HL-60/S4 (cell line): Measurements from ENCODE around the gene SORBS2.
"Not testable (repeated sequence)": the region's sequence is repeated elsewhere in the genome, so short reads cannot be mapped to it uniquely, and the experiment has no call there.

Experiments used
- in situ Hi-C: fragments of 300-500 bp; cut with MboI; formaldehyde crosslinking; loops from 2 replicates; pipeline ENCODE4 v1.14.3; 2022; ENCODE audit warnings: low sequenced_read_pairs

Gene SORBS2

GRCh38 chr4:185811509-185812364 is at the start of gene SORBS2:
Gene SORBS2 (minus strand): TSS chr4:185812194. CDS start chr4:185690571, 121,623 bp downstream.
- in situ Hi-C loops: no loop called here

GRCh38 chr4:185859111-185859510 is 47.1 kb upstream of the SORBS2 start:
- in situ Hi-C loops: no loop called here

GRCh38 chr4:185857561-185857960 is 45.6 kb upstream of the SORBS2 start:
- in situ Hi-C loops: not testable (repeated sequence)

- in situ Hi-C loops: no loop called here
These were observed 41.8 kb upstream of the SORBS2 start for GRCh38 chr4:185853841-185854240.

- in situ Hi-C loops: no loop called here
These were observed 41.0 kb upstream of the SORBS2 start for GRCh38 chr4:185852961-185853360.

- in situ Hi-C loops: no loop called here
These were observed 37.9 kb upstream of the SORBS2 start for GRCh38 chr4:185849664-185850550.

GRCh38 chr4:185847352-185848097 is 35.5 kb upstream of the SORBS2 start:
- in situ Hi-C loops: no loop called here

- in situ Hi-C loops: no loop called here
These were observed 34.6 kb upstream of the SORBS2 start for GRCh38 chr4:185846505-185847150.

DNA sequence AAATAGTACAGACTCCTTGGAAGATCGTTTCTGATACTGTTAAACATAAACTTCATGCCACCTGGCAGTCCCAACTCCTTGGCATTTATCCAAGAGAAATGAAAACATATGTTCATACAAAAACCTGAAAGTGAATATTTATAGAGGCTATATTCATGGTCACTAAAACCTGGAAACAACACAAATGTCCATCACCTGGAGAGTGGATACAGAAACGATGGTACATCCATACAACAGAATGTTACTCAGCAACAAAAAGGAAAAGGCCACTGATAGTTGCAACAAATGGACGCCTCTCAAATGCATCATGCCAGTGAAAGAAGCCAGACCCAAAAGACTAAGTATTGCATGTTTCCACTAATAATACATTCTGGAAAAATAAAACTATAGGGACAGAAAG is 34.0 kb upstream of the SORBS2 start:
- in situ Hi-C loops: no loop called here

DNA sequence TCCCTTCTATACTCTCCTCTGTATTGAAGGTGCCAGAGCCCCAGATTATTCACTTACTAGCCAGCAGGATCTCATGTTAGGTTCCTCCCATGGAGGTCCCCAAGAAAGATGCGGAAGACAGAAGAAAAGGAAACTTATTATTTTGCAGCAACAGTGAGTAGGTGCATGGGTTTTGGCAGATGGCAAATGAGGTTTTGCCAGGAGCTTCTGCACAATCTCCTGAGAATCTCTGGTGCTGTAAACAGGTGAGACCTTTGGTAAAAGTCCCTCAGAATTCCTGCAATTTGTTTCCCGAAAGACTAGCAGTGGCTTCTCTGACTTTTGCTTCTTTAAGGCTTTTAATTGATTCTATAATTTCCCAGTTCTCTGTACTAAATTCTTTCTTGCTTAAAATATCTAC is 29.5 kb upstream of the SORBS2 start:
- in situ Hi-C loops: no loop called here

DNA sequence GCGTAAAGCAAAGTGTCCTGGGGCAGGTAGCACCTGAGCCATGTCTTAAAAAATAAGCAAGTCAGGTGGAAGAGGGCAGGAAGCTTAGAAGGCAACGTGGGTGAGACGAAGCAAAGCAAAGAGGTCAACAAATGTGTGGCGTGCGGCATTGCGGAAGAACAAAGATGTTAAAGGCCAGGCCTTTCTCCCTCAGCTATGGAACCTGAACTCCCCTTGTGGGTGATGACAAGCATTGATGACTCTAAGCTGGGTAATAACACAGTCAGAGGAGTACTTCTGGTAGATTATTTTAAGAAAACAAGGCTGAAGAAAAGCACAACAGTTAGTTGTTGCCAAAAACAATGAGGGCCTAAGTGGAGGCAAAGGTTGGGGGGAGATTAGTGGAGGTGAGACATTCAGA is 29.0 kb upstream of the SORBS2 start:
- in situ Hi-C loops: no loop called here

- in situ Hi-C loops: no loop called here
These were observed 28.2 kb upstream of the SORBS2 start for GRCh38 chr4:185840201-185840600.

GRCh38 chr4:185839770-185840169 is 27.8 kb upstream of the SORBS2 start:
- in situ Hi-C loops: no loop called here

GRCh38 chr4:185839194-185839712 is 27.3 kb upstream of the SORBS2 start:
- in situ Hi-C loops: no loop called here

- in situ Hi-C loops: no loop called here
These were observed 26.7 kb upstream of the SORBS2 start for GRCh38 chr4:185838514-185839193.

- in situ Hi-C loops: no loop called here
These were observed 26.1 kb upstream of the SORBS2 start for GRCh38 chr4:185838104-185838452.

DNA sequence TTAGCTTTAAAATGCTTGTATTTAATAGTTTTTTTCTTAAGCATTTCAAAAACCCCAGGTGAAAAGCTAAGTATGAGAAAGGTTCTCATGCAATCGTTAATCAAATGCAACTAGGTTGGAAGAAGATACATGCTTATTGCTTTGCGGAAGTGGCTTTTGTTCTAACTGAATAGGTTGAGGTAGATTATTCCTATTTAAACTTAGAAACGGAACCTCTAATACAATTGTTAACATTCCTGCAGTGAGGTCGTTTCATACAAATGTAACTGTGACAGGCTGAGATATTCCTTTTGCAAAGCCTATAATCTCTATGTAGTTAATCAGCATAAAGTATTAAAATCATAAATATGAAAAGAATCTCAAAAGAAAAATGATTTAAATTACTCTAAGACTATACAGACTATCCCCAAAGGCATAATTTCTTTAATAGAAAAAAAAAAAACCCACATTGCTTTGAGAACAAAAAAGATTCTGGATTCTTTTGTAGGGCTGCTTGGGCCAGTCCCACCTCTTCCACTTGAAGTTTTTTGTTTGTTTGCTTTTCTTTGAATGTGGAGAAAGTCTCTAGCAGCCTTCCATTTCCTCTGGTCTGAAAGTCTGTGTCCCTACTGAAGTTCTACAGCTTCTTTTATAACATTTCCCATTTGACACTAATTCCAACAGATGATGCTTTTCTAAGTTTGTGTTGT is 25.6 kb upstream of the SORBS2 start:
- in situ Hi-C loops: no loop called here

DNA sequence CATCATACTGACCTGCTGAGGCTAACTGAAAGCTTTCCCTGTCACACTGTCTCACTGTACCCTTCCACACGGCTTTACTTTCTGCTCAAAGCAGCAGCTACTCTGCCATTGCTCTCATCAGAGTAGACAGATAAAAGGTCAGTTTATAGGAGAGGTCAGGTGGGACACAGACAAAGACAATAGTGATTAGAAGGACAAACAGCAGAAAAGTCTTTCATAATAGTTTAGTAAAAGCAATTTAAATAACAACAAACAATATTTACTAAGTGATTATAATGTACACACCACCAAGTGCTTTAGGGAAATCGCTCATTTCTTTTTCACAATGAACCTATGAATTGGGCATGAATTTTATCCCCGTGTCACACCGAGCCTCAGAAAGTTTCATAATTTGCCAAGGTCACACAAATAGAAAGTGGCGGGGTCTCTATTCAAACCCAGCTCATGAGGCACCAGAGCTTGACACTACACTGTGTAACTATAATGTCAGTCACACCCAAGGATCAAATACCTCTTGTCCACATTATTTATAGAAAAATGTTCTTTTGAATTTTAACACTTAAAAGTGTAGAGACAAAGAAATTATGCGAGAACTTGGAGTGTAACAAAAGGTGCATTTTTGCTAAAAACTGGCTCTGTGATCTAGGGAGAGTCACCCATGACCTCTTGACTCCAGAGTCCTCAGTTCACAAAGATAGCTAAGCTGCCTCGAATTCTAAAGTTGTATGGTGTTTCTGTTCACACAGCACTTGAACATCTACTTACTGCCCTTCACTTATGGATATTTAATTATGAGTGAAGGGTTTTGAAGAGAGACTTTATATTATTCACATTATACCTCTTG is 24.5 kb upstream of the SORBS2 start:
- in situ Hi-C loops: no loop called here
